Fibroblast of pulmonary artery (primary cell): ENCODE results near the gene PDAP1.
"Not testable (repeated sequence)": the region's sequence is repeated elsewhere in the genome, so short reads cannot be mapped to it uniquely, and the experiment has no call there.

Experiments used
- DNase-seq: peaks from one replicate; pipeline ENCODE4 v3.0.0-alpha.2; 2010; ENCODE audit warnings: low read depth
- H3K4me3 ChIP-seq: replicated peaks from 2 replicates; pipeline ENCODE4 v1.5.1; 2011; ENCODE audit warnings: low read depth, mild to moderate bottlenecking, control low read depth, low read length, moderate library complexity
- CTCF ChIP-seq: IDR thresholded peaks from 2 replicates; pipeline ENCODE4 v1.5.1; 2011; ENCODE audit warnings: mild to moderate bottlenecking, control low read depth, low read length, inconsistent platforms; ENCODE audit errors: missing control alignments

The PDAP1 gene

GRCh38 chr7:99438573-99439480 is 30.4 kb upstream of the PDAP1 start, which contains the start of the genes CPSF4 and PTCD1:
Gene CPSF4, plus strand, starts transcription at chr7:99438943. Its CDS starts 140 bp downstream, at chr7:99439083.
Gene PTCD1, minus strand, starts transcription at chr7:99438798. Its CDS starts 3,556 bp downstream, at chr7:99435242.
- no peak for TF ChIP-seq CTCF
- H3K4me3 ChIP-seq, result peak within 1 kb of the TSS; percentile 96
- DNase-seq, result peak; percentile 96

- no peak for TF ChIP-seq CTCF
- H3K4me3 ChIP-seq, result peak overlapping the region; percentile 96
- DNase-seq, result peak; percentile 8
These were observed 29.7 kb upstream of the PDAP1 start for GRCh38 chr7:99437946-99438572.

GRCh38 chr7:99433158-99433557 is 24.8 kb upstream of the PDAP1 start:
- no peak for TF ChIP-seq CTCF
- no peak for DNase-seq
- H3K4me3 ChIP-seq, result no peak overlapping the region

- not testable (repeated sequence) for DNase-seq, H3K4me3 ChIP-seq
These were observed 23.6 kb upstream of the PDAP1 start for GRCh38 chr7:99431756-99432540.

GRCh38 chr7:99429756-99430155 is 21.4 kb upstream of the PDAP1 start:
- DNase-seq, result no peak
- TF ChIP-seq CTCF, result no peak
- H3K4me3 ChIP-seq, result no peak overlapping the region

- TF ChIP-seq CTCF, result no peak
- DNase-seq, result no peak
- no peak overlapping the region for H3K4me3 ChIP-seq
These were observed 20.7 kb upstream of the PDAP1 start for GRCh38 chr7:99428972-99429566.
